ENCODE data around the gene FLACC1. TPM values are rescaled to one million over a fixed set of nuclear protein-coding genes. Genes with fewer than 3 reads are reported as not detected.

The FLACC1 gene
- total and polyA plus RNA-seq, 2 of the 8 experiments (the other 6 are each of a cell fraction or from before 2014, with no cell fraction given), result 0.58 TPM; not detected in 1

- no peak overlapping the region for H4K8ac ChIP-seq (ENCODE audit: extremely low read depth, insufficient read depth, low read length)
- ChIA-PET CTCF (ENCODE audit: partially characterized antibody) (no interaction called here), POLR2A (ENCODE audit: partially characterized antibody) (no interaction called here)
- H2BK5ac ChIP-seq (ENCODE audit: low read depth, low read length), result no peak overlapping the region
- no peaks in the 10 kb centered on the region for H3K9me3 ChIP-seq (ENCODE audit: insufficient read depth in 2 of 2, low read depth in 1 of 2, low read length in 1 of 2)
- no peak overlapping the region for H4K91ac ChIP-seq (replicated peaks; ENCODE audit: insufficient read length, low read length)
- no peak overlapping the region for H3K4me2 ChIP-seq (ENCODE audit: insufficient read depth in 1 of 2, low read depth in 2 of 2, low read length in 2 of 2)
- H3K23ac ChIP-seq (ENCODE audit: insufficient read length), result no peak overlapping the region
- H4K20me1 ChIP-seq (replicated peaks in 1 of 2; ENCODE audit: control insufficient read depth in 1 of 2, insufficient read depth in 2 of 2, low read length in 2 of 2), result no peaks in the 10 kb centered on the region
- 79% methylated on average over 8 of the region's 8 CpGs; no CpG with 5 or more reads in 1 of the 2 experiments for WGBS, 2 experiments (ENCODE audit: extremely low coverage in 1 of 2, insufficient coverage in 1 of 2, insufficient read length in 1 of 2, insufficient replicate concordance in 2 of 2, low coverage in 1 of 2, low lambda C conversion rate in 2 of 2, missing lambda C conversion rate in 1 of 2)
- peaks cover 0 to 23% (median 3%) of the 10 kb centered on the region in 4 experiments; a peak in 5 of 8 replicates for H3K36me3 ChIP-seq (ENCODE audit: control insufficient read depth in 2 of 4, insufficient read depth in 4 of 4, low read length in 3 of 4)
- no peak overlapping the region for H3K9ac ChIP-seq (replicated peaks in 1 of 4; ENCODE audit: extremely low read depth in 1 of 4, low read depth in 3 of 4, low read length in 3 of 4)
- H4K5ac ChIP-seq (ENCODE audit: insufficient read length, low read depth, low read length), result no peak overlapping the region
- H3K4me3 ChIP-seq (ENCODE audit: extremely low read depth in 1 of 4, insufficient read depth in 2 of 4, low read depth in 3 of 4, low read length in 4 of 4), result no peak overlapping the region
- no peak overlapping the region for H3K4ac ChIP-seq (replicated peaks; ENCODE audit: insufficient read length, low read depth, low read length)
- no peak overlapping the region for H2BK12ac ChIP-seq (ENCODE audit: low read depth, low read length)
- FAIRE-seq (no peak), DNase-seq (ENCODE audit: low read depth in 1 of 2, low spot score in 2 of 2) (no peak)
- H3K56ac ChIP-seq (replicated peaks; ENCODE audit: insufficient read length, low read depth, low read length), result no peak overlapping the region
- H2BK120ac ChIP-seq (replicated peaks; ENCODE audit: low read depth, low read length), result no peak overlapping the region
- no peaks in the 10 kb centered on the region for H3K79me1 ChIP-seq (ENCODE audit: low read depth, low read length)
- H3K27me3 ChIP-seq (replicated peaks in 1 of 4; ENCODE audit: control insufficient read depth in 3 of 4, extremely low read depth in 1 of 4, insufficient read depth in 3 of 4, low read length in 3 of 4), result no peaks in the 10 kb centered on the region
- no peak overlapping the region for H2AFZ ChIP-seq (ENCODE audit: low read length)
- no peak overlapping the region for H2AK5ac ChIP-seq (ENCODE audit: low read depth, low read length)
- no peak overlapping the region for H3K14ac ChIP-seq (ENCODE audit: insufficient read length)
- H3K4me1 ChIP-seq (replicated peaks in 1 of 4; ENCODE audit: control insufficient read depth in 3 of 4, insufficient read depth in 4 of 4, low read length in 3 of 4), result no peaks in the 10 kb centered on the region
- H3K27ac ChIP-seq (ENCODE audit: low read depth, low read length), result no peak overlapping the region
- H3K18ac ChIP-seq (ENCODE audit: extremely low read depth, low read length), result no peak overlapping the region
- no peaks in the 10 kb centered on the region for H3K79me2 ChIP-seq (ENCODE audit: control insufficient read depth in 1 of 2, insufficient read depth in 2 of 2, low read length in 2 of 2)
- H2BK15ac ChIP-seq (ENCODE audit: low read length), result no peak overlapping the region
- no peaks in the 10 kb centered on the region for H3K23me2 ChIP-seq (ENCODE audit: low read depth, low read length)
- no peak overlapping the region for H2BK20ac ChIP-seq (ENCODE audit: low read length)
- no peak for TF ChIP-seq JUND (IDR thresholded peaks at IDR 0.05; ENCODE audit: low read length)
- TF ChIP-seq CBX8 (IDR thresholded peaks at IDR 0.05; ENCODE audit: borderline replicate concordance, low read depth, low read length), result no peak
- no peak for TF ChIP-seq TAF7 (optimal IDR thresholded peaks at IDR 0.05; ENCODE audit: borderline replicate concordance, low read depth, low read length)
- no peak for TF ChIP-seq BACH1 (IDR thresholded peaks at IDR 0.05; ENCODE audit: low read length)
- TF ChIP-seq YY1 (IDR thresholded peaks at IDR 0.05; ENCODE audit: low read depth, low read length), result no peak
- TF ChIP-seq ZNF274 (IDR thresholded peaks at IDR 0.05; ENCODE audit: borderline replicate concordance, extremely low read depth, low read length), result no peak
- TF ChIP-seq CBX5 (IDR thresholded peaks at IDR 0.05; ENCODE audit: low read depth, low read length), result no peak
- TF ChIP-seq EGR1 (IDR thresholded peaks at IDR 0.05; ENCODE audit: borderline replicate concordance, low read depth, low read length), result no peak
- TF ChIP-seq EZH2 (IDR thresholded peaks at IDR 0.05; ENCODE audit: low read depth, low read length, severe bottlenecking), result no peak
Measured at GRCh38 chr2:201396595-201396994, 39.5 kb upstream of the FLACC1 start.

All from H1 (cell line).